Fibroblast of the aortic adventitia (primary cell): ENCODE measurements around the gene ZBP1. TPM values are rescaled to one million over a fixed set of nuclear protein-coding genes. Genes with fewer than 3 reads are reported as not detected.

Experiments
- DNase-seq: peaks from one replicate; pipeline ENCODE4 v3.0.0-alpha.2; 2010; ENCODE audit warnings: low read depth
- H3K4me3 ChIP-seq: 2 replicates; pipeline ENCODE4 v1.5.1; 2011; ENCODE audit warnings: low read depth, mild to moderate bottlenecking, control low read depth, low read length, moderate library complexity
- total RNA-seq: library from RNA; depleted of rRNA; stranded (reverse); fragments of >200 nt; gene quantifications from 2 replicates; pipeline ENCODE4 v1.2.3, GENCODE V29; 2012; ENCODE audit warnings: low replicate concordance
- TF ChIP-seq, protein P1 (sequence below): IDR thresholded peaks from 2 replicates; pipeline ENCODE4 v1.5.1; 2011; ENCODE audit warnings: mild to moderate bottlenecking, low read length, control low read depth, inconsistent platforms; ENCODE audit not compliant: insufficient read depth

The ZBP1 gene
- total RNA-seq, 1 donor, result not detected

DNA sequence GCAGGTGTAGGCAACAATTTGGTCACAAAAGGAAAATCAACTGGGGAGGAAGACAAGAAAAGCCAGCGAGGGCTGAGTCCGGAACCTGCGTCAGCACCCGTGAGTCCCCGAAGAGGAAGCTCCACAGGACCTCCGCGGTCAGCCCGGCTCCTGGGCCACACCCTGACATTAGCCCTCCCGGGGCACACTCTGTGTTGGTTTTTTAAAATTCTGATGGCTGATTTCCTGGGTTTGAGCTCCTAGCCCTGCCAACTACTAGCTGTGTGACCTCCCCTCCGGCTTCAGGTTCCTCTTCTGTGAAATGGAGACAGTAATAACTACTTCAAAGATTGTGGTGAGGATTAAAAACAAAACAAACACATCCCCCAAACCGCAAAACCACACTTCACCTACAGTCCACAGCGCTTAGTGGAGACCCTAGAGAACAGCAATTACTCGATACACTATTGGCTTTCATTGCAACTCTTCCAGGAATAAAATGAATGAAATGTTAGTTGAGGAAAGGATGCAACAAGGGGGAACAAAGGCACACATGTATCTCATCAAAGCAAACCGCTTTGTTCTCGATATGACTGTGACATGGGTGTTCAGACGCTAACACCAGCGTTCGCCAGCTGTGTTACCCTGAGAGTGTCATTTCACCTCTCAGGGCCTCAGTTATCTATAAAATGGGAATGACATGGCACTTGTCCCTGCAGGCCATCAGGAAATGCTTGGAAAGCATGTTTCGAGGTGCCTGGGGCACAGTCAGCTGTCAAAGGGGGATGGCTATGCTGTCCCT lies 985 bp downstream of the ZBP1 start:
- H3K4me3 ChIP-seq, result no peak overlapping the region
- no peak for DNase-seq
- TF ChIP-seq, protein P1, sequence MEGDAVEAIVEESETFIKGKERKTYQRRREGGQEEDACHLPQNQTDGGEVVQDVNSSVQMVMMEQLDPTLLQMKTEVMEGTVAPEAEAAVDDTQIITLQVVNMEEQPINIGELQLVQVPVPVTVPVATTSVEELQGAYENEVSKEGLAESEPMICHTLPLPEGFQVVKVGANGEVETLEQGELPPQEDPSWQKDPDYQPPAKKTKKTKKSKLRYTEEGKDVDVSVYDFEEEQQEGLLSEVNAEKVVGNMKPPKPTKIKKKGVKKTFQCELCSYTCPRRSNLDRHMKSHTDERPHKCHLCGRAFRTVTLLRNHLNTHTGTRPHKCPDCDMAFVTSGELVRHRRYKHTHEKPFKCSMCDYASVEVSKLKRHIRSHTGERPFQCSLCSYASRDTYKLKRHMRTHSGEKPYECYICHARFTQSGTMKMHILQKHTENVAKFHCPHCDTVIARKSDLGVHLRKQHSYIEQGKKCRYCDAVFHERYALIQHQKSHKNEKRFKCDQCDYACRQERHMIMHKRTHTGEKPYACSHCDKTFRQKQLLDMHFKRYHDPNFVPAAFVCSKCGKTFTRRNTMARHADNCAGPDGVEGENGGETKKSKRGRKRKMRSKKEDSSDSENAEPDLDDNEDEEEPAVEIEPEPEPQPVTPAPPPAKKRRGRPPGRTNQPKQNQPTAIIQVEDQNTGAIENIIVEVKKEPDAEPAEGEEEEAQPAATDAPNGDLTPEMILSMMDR, result no peak

DNA sequence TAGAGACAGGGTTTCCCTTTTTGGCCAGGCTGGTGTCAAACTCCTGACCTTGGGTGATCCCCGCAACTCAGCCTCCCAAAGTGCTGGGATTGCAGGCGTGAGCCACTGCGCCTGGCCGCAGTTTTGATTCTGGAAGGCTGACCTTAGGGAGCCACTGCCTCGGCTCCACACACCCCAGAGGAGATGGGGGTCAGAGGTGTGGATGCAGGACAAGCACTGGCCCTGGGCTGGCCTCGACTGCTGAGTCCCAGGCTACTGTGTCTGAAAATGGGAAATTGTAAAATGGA lies 1.5 kb downstream of the ZBP1 start:
- TF ChIP-seq, protein P1, result no peak
- H3K4me3 ChIP-seq, result no peak overlapping the region
- no peak for DNase-seq

DNA sequence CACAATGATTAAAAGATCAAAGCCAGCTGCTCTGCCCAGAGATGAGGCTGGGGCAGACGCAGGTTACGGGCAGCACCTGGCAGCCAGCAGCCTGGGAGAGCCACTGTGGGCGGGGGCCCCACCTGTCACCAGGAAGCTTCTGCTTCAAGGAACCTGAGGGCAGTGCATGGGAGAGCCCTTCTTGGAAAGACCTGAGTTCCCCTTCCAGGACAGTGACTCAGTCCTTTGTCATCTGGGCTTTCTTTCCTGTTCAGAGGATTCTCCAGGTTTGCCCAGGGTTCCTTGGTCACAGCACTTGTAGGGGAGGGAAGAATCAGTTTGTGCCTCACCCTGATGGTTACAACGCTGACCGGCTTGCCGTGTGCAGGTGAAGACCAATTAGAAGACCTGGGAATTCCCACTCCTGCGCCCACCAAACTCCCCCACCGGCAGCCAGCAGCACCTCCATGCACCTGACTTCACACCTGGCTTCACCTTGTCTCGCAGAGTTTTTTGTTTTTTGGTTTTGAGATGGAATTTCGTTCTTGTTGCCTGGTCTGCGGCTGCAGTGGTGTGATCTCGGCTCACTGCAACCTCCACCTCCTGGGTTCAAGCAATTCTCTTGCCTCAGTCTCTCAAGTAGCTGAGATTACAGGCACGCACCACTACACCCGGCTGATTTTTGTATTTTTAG lies 2.0 kb downstream of the ZBP1 start:
- TF ChIP-seq, protein P1, result no peak
- no peak for DNase-seq
- H3K4me3 ChIP-seq, result no peak overlapping the region

DNA sequence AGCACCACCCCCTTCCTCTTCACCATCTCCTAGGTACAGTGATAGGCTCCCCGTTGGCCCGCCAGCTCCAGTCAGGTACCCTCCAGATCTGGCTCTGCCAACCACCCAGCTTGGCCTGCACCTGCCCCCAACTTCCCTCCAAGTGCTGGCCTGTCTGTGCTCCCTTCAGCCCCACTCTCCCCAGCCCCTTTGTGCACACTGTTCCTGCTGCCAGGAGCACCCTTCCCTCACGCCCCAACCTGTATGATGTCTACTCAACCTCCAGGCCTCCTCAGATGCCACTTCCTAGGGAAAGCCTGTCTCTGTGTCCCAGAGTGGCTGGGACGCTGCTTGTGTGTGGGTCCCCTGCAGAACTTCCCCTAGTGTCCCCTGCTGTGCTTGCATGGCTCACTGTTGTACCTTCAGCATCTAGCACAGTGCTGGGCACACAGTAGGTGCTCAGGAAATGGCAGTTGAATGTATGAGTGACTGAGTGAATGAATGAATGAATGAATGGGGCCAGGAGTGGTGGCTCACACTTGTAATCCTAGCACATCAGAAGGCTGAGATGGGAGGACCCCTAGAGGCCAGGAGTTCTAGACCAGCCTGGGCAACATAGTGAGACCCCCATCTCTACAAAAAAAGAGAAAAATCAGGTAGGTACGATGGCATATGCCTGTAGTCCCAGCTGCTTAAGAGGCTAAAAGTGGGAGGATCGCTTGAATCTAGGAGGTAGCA lies 3.0 kb downstream of the ZBP1 start:
- no peak overlapping the region for H3K4me3 ChIP-seq
- TF ChIP-seq, protein P1, result no peak
- no peak for DNase-seq

DNA sequence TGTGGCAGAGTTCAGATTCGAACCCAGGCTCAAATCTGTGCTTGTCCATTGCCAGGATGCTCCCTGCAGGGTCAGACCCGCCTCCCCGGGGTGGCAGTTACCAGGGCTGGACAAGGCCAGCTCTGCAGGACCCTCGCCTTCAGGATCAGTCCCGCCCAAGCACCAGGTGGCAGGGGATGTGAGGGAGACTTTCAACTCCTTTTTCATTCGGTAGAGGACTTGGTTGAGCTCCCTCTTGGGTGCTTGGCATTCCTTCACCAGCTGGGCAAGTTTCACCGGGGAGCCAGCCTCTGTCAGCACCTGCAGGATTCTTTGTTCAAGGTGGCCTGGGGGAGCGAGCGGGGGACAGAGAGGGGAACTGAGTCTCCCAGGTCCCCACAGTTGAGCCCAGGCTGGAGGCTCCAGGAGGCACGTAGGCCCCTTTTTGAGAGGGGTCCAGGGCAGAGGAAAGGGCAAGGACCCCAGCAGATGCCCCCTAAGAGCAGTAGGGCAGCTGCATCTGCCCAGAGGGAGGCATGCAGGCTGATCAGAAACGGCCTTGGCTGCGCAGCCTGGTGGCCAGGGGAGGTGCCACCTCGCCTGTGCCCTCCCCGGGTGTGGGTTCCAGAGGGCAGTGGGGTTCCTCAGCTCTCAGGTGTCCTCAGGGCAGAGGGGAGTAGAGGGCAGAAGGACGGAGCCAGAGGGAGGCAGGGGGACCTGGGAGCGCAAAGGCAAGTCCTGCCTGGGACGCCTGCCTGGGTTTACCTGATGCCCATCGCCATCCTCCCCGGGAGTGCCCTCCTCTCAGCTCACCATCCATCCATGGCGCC lies 3.9 kb downstream of the ZBP1 start:
- DNase-seq, result no peak
- TF ChIP-seq, protein P1, result no peak
- H3K4me3 ChIP-seq, result no peak overlapping the region

DNA sequence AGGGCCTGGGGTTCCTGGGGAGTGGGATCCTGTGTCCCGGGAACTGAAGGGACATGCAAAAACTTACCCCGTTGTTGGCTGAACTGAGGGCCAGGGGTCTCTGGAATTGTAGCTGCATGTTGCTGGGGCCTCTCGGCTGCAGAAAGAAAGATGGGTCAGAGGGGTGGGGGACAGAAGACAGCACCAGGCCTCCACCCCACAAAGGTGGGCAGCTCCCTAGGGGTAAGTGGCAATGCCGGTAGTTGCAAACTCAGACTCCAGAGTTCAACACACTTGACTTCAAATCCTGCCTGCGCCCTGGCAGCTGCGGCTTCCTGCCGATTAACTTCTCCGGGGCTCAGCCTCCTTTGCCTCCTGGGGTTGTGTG lies 4.8 kb downstream of the ZBP1 start:
- H3K4me3 ChIP-seq, result no peak overlapping the region
- TF ChIP-seq, protein P1, result no peak
- no peak for DNase-seq
